Measurements from ENCODE around the gene EXOC3L4. TPM values are rescaled to one million over a fixed set of nuclear protein-coding genes. Genes with fewer than 3 reads are reported as not detected.

The EXOC3L4 gene
- total and polyA plus RNA-seq, 2 of the 8 experiments (the other 6 are each of a cell fraction or from before 2014, with no cell fraction given) = 0.45 to 0.57 TPM

GRCh38 chr14:103111232-103111868 lies 16.8 kb downstream of the EXOC3L4 start:
- 40% methylated on average over 4 of the region's 6 CpGs; no CpG with 5 or more reads in 1 of the 2 experiments for WGBS, 2 experiments (ENCODE audit: extremely low coverage in 1 of 2, insufficient coverage in 1 of 2, insufficient read length in 1 of 2, insufficient replicate concordance in 2 of 2, low coverage in 1 of 2, low lambda C conversion rate in 2 of 2, missing lambda C conversion rate in 1 of 2)
- Histone ChIP-seq H4K91ac (replicated peaks; ENCODE audit: insufficient read length, low read length) (peak overlapping the region; percentile 54), H3K79me2 (ENCODE audit: control insufficient read depth in 1 of 2, insufficient read depth in 2 of 2, low read length in 2 of 2) (no peaks in the 10 kb centered on the region), H3K79me1 (ENCODE audit: low read depth, low read length) (no peaks in the 10 kb centered on the region), H4K20me1 (replicated peaks in 1 of 2; ENCODE audit: control insufficient read depth in 1 of 2, insufficient read depth in 2 of 2, low read length in 2 of 2) (no peaks in the 10 kb centered on the region), H3K4me2 (ENCODE audit: insufficient read depth in 1 of 2, low read depth in 2 of 2, low read length in 2 of 2) (peak overlapping the region; percentile 53 to 64; a peak in 3 of 4 replicates), H2AK5ac (ENCODE audit: low read depth, low read length) (peak overlapping the region; percentile 40; the same call in 1 of the 2 replicates), H3K18ac (ENCODE audit: extremely low read depth, low read length) (peak overlapping the region; percentile 75), H3K23me2 (ENCODE audit: low read depth, low read length) (no peaks in the 10 kb centered on the region; the same call in 1 of the 2 replicates), H3K9ac (replicated peaks in 1 of 4; ENCODE audit: extremely low read depth in 1 of 4, low read depth in 3 of 4, low read length in 3 of 4) (no peak overlapping the region), H3K14ac (ENCODE audit: insufficient read length) (no peak overlapping the region), H3K27ac (ENCODE audit: low read depth, low read length) (no peak overlapping the region), H3K4me3 (ENCODE audit: extremely low read depth in 1 of 4, insufficient read depth in 2 of 4, low read depth in 3 of 4, low read length in 4 of 4) (no peak overlapping the region), H3K56ac (replicated peaks; ENCODE audit: insufficient read length, low read depth, low read length) (no peak overlapping the region), H2BK5ac (ENCODE audit: low read depth, low read length) (no peak overlapping the region), H3K9me3 (ENCODE audit: insufficient read depth in 2 of 2, low read depth in 1 of 2, low read length in 1 of 2) (no peaks in the 10 kb centered on the region), H2BK120ac (replicated peaks; ENCODE audit: low read depth, low read length) (no peak overlapping the region), H3K36me3 (ENCODE audit: control insufficient read depth in 2 of 4, insufficient read depth in 4 of 4, low read length in 3 of 4) (no peaks in the 10 kb centered on the region), H3K27me3 (replicated peaks in 1 of 4; ENCODE audit: control insufficient read depth in 3 of 4, extremely low read depth in 1 of 4, insufficient read depth in 3 of 4, low read length in 3 of 4) (peaks cover 0 to 4% (median 0%) of the 10 kb centered on the region in 4 experiments; a peak in 3 of 7 replicates), H3K4ac (replicated peaks; ENCODE audit: insufficient read length, low read depth, low read length) (peak overlapping the region; percentile 59), H2BK20ac (ENCODE audit: low read length) (peak overlapping the region; percentile 61; the same call in 1 of the 2 replicates), H2AFZ (ENCODE audit: low read length) (no peak overlapping the region), H3K4me1 (replicated peaks in 1 of 4; ENCODE audit: control insufficient read depth in 3 of 4, insufficient read depth in 4 of 4, low read length in 3 of 4) (peaks cover 12 to 44% (median 36%) of the 10 kb centered on the region in 4 experiments), H4K5ac (ENCODE audit: insufficient read length, low read depth, low read length) (no peak overlapping the region), H2BK15ac (ENCODE audit: low read length) (no peak overlapping the region; the same call in 1 of the 2 replicates), H3K23ac (ENCODE audit: insufficient read length) (no peak overlapping the region), H4K8ac (ENCODE audit: extremely low read depth, insufficient read depth, low read length) (no peak overlapping the region; the same call in 1 of the 2 replicates), H2BK12ac (ENCODE audit: low read depth, low read length) (no peak overlapping the region)
- CTCF ChIA-PET (ENCODE audit: partially characterized antibody) = interaction anchor here (0.7 to 1.7 kb wide), 11 partner anchors 13 to 181 kb away, joined by 3 to 5 read pairs (median 3); partner anchors contain the start of gene TNFAIP2
- no peak for FAIRE-seq
- DNase-seq (ENCODE audit: low read depth in 1 of 2, low spot score in 2 of 2) = no peak
- POLR2A ChIA-PET (ENCODE audit: partially characterized antibody) = interaction anchor here (0.6 to 1.7 kb wide), 3 partner anchors 27 to 222 kb away, joined by 3 to 9 read pairs (median 4); partner anchors contain the start of gene EIF5
- TF ChIP-seq CEBPB (IDR thresholded peaks at IDR 0.05; ENCODE audit: low read depth, low read length) (no peak), SRF (IDR thresholded peaks at IDR 0.05; ENCODE audit: low read depth, low read length) (no peak), SIRT6 (IDR thresholded peaks at IDR 0.05; ENCODE audit: low read length) (no peak), EGR1 (IDR thresholded peaks at IDR 0.05; ENCODE audit: borderline replicate concordance, low read depth, low read length) (no peak), RFX5 (IDR thresholded peaks at IDR 0.05; ENCODE audit: borderline replicate concordance, low read depth, low read length) (no peak), NRF1 (IDR thresholded peaks at IDR 0.05; ENCODE audit: low read depth, low read length) (no peak), KDM4A (IDR thresholded peaks at IDR 0.05; ENCODE audit: low read depth, low read length, severe bottlenecking) (no peak), SAP30 (IDR thresholded peaks at IDR 0.05; ENCODE audit: insufficient read depth, insufficient replicate concordance, low read length) (no peak), CHD1 (IDR thresholded peaks at IDR 0.05; ENCODE audit: low read depth, low read length) (no peak), MAX (IDR thresholded peaks at IDR 0.05) (no peak), CHD2 (IDR thresholded peaks at IDR 0.05; ENCODE audit: low read length) (no peak), EP300 (IDR thresholded peaks at IDR 0.05; ENCODE audit: borderline replicate concordance in 1 of 2, low read depth in 2 of 2, low read length in 2 of 2) (no peak), YY1 (IDR thresholded peaks at IDR 0.05; ENCODE audit: low read depth, low read length) (no peak)

Measured in H1 (cell line).